HG03025 (cell line): ENCODE data around the gene OS9.

Experiments
- ATAC-seq: cut with Tn5 transposase; IDR thresholded peaks from one replicate; pipeline ENCODE4 v1.9.1; 2021; ENCODE audit warnings: mild to moderate bottlenecking, moderate library complexity; ENCODE audit not compliant: unreplicated experiment, low FRiP score

OS9 gene

DNA sequence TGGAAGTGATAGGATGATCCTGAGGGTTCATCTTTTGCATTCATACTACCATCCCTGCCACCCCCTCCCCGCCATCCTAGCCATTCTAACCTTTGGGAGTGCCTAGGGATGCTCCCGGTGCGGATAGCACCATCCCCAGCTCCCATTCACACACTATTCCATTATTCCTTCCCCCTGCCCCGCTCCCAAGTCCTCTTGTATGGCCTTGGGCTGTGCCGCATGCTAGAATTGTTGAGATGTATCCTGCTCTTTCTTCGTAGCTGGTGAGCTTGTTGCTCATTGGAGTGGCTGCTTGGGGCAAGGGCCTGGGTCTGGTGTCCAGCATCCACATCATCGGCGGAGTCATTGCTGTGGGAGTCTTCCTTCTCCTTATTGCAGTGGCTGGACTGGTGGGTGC lies 51.6 kb downstream of the OS9 start:
- no peak for ATAC-seq

DNA sequence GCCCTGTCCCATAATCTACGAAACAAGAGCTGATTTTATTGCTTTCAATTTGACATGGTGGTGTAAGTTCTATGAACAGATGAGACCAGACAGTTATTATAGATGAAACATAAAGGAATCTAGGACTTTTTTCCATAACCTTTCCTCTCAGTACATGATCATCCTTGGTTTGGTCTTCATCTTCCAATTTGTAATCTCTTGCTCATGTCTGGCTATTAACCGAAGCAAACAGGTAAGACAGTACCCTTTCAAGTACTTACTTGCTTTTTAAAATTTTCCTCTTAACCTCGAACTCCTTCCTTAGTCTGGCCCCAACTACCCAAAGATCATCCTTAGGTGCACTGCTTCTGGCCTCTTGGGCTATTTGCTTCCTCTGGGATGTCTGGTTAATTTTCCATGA lies 52.1 kb downstream of the OS9 start:
- no peak for ATAC-seq

DNA sequence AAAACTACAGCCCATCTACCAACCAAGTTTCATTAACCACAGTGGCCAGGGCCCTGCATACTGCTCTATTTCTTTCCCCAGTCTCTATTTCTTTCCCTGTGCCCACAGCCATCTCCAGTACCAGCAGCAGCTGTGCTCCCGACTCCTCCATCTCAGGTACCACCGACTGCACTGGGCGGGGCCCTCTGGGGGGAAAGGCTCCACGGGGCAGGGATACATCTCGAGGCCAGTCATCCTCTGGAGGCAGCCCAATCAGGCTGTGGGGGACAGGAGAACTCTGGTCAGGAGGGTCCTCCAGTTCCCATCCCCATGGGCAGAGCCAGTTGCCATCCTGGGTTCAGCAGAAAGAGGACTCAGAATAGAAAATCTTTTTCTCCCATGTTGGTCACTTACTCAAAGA lies 55.1 kb downstream of the OS9 start:
- no peak for ATAC-seq

DNA sequence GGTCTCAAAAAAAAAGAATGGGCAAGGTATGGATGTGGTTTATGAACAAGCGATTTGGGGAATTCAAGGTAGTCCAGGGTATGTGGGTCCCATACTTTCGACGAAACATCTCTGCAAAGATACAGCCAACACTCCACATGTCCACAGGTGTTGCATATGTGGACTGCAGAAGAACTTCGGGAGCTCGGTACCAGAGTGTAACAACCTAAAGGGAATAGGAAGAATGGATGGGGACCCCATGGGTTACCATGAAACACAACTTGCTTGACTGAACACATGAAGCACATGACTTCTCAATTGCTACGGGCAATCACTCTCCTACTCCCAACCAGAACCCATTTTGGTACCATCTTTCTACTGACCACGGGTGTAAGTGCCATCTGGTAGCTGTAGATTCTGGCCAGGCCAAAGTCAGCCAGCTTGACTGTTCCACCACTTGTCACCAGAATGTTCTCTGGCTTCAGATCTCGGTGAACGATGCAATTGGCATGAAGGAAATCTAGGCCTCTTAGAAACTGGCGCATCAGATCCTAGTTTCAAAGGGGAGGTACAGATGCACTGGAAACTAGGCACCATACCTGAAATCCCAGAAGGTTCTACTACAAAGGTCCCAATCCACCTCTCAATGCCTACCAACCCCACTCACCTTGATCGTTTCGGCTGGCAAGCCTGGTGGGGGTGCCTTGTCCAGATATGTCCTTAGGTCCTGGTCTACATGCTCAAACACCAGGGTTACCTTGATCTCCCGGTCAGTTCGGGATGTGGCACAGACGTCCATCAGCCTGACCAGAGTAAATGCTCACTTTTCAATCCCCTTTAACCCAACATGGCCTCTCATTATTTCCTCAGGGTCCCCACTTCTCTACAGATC lies 56.9 kb downstream of the OS9 start:
- no peak for ATAC-seq

DNA sequence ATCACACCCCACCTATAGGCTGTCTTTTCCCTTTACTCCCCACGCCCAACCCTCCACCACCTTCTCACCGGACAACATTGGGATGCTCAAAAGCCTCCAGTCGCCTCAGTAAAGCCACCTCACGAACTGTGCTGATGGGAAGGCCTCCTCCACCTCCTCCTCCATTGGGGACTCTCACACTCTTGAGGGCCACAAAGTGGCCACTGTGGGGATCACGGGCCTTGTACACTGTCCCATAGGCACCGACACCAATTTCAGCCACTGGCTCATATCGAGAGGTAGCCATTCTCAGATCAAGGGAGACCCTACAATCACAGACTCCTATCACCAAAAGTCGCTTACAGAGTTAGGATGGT lies 57.5 kb downstream of the OS9 start:
- no peak for ATAC-seq

DNA sequence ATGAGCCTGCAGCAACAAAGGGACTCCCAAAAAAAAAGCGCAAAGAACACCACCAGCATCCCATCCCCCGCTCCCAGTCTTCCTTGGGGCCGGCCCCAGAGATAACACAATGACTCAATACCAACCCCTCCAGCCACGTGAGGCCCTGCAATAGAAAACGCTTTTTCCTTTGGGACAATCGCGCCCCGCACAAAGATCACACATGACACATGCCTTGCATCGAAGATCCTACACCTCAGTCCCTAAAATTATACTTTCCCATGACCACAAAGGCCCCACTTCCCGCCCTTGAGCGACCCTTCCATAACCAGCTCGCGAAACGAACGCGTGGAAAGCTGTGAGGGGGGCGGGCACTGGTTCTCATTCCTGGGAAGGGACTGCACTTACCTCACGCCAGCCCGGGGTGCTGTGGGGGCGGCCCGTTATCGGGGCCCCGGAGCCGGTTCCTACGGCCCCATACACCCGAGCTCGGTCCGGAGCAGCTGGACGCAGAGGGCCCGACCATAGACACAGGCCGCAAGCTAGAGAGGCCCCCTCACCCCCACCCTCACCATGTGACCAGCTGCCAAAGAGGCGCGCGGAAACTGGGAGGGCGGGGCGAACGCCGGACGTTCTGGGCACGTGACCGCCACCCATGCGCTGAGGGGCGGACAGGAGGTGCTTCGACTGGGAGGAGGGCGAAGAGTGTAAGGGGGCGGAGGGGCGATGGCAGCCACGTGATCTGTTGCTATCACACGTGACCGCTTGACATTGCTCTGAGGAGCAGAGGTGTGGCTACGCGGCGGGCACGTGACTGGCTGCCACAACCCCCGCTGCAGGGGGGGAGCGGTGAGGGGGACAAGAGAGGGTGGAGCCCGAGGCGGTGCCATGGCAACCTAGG lies 58.1 kb downstream of the OS9 start, which contains the start of gene CDK4:
Gene CDK4, minus strand, starts transcription at position 523 of the 880 bp plus-strand sequence. CDS start 593 bp downstream, outside the sequence.
- peak; percentile 70 for ATAC-seq

DNA sequence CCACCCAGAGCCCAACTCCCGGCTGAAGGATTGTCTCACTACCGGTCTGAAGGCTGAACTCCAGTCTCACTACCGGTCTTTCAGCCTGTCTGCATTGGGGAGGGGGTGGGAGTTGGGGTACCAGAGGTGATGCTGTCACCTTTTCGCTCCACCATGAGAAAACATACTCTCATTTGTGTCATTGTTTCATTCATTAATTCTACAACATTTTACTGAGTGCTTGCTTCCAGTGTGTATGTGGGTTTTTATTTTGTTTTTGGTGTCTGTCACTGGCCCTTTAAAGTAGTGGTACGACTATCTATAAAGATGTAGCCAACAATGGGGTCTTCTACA lies 58.7 kb downstream of the OS9 start:
- no peak for ATAC-seq

DNA sequence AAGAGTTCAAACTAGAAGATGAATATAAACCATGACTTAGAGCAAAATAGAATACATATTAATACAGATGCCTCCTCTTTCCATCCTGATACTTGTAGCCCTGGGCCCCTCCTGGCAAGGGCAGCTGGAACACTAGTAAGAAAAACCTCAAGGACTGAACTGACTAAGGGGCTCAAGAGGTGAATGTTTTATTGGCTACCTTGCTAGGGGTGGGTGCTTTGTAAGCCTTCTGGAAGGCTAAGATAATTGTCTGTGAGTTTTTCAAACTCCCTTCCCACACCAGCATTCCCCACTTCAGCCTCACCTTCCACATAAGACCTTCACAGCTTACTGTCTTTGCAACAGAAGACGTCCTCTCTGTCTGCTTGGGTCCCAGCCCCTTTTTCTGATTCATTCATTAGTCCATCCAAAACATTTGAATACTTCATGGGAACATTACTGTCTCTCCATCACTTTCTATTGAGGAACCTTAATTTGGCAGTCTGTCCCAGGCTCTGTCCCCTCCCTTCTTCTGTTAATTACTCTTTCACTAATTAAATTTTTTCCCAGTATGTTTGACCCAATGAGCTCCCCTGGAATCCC lies 59.9 kb downstream of the OS9 start:
- no peak for ATAC-seq

DNA sequence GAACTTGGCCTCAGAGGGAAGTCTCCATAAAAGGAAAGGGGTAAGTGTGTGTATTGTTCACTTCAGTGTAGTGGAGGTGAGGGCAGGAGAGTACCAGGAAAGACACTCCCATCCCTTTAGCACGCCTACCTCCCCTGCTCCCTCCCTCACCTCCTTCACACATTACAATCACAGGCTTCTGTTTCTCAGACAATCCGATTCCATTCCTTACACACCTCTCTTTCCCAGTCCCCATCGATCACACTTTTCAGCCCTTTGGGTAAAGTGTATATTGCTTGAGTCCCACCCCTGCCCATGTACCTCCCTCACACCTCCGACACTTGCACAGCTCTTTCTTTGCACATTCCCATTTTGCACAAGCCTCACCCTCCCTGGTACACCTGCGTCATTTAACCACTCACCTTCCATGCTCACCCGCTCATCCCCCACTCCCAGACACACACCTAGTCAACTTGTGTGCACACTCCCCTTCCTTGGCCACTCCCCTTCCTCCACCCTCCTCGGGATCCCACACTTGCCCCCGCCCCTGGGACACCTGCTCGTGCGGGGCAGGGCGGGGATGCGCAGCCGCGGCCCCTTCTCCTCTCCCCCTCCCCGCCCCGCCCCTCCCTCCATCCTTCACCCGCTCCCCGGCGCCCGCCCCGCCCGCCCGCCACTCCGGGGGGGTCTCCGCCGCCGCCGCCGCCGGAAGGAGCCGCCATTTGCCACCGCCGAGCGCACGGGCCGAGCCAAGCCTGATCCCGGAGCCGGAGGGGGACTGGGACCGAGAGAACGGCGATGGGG lies 60.7 kb downstream of the OS9 start, which contains the start of gene MARCHF9:
Gene MARCHF9, plus strand, starts transcription at position 693 of the 783 bp plus-strand sequence. CDS start 426 bp downstream, outside the sequence.
- peak; percentile 34 for ATAC-seq

DNA sequence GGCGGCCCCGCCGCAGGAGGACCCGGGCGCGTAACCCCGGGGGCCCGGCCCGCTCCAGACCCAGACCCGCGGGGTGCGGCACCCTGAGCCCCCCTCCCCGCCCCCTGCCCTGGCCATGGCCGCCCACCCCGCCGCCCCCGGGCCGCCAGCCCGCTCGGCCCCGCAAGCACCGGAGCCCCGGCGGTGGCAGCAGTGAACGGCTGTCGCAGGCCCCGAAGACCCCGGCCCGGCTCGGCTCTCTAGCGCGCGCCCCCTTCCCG lies 61.2 kb downstream of the OS9 start:
- ATAC-seq: no peak

DNA sequence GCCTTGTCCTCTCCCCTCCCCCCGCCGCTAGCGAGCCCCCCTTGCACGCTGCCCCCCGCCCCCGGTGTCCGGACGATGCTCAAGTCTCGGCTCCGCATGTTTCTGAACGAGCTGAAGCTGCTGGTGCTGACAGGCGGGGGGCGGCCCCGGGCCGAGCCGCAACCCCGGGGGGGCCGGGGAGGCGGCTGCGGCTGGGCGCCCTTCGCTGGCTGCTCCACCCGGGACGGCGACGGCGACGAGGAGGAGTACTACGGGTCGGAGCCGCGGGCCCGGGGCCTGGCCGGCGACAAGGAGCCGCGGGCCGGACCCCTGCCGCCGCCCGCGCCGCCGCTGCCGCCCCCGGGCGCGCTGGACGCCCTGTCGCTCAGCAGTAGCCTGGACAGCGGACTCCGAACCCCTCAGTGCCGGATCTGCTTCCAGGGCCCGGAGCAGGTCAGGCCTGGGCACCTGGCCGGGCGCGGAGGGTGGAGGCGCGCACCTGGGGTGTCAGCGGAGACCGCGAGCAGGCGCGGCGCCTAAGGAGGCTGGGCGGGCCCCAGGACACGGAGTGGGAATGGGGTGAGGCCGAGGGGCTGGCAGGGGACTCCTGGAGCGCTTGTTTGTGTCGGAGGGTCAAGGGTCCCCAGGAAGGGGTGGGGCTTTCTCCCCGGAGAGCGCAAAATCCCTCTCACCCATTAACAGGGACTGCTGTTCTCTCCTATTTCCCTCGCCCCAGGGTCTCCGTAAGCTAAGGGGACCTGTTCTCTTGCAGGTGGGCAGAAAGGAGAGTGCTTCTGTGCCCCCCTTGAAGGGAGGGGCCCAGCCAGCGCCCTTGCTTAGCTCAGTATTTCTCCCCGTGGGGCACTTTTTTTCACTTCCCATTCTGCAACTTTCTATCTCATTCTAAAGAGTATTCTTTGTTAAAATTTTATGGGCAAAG lies 61.8 kb downstream of the OS9 start:
- ATAC-seq: no peak

DNA sequence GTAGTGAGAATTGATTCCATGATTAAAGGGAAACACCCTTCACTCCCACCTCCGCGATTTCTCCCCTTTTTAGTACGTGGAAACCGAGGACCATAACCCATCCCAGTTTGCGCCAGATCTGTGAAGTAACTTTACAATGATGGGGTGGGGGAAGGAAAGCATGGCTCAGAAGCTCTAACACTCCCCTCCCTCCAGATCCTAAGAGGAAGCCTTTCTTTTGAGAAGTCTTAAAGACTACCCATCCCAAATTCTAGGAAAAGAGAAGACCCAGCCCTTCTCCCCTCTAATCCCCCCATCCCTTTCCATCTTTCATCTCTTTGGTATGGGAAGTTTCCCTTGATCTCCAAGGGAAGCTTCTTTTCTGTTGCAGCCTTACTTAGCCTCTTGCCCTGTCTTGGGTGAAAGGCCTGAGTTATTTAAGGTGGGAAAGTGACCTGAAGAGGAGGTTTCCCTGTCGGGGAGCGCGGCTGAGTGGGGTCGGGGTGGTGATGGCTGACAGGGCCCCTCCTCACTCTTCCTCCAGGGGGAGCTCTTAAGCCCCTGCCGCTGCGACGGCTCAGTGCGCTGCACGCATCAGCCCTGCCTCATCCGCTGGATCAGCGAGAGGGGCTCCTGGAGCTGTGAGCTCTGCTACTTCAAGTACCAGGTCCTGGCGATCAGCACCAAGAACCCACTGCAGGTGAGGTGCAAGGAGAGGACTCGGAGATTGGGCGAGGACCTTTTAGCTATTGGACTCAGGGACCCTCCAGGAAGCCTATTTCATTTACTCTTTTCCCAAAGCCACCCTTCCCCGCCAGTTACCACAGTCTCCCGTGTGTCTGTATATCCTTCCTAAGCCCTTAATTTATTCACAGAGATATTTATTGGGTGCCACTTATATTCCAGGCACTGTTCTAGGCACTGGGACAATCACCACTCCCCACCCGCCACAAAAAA lies 62.7 kb downstream of the OS9 start:
- no peak for ATAC-seq

DNA sequence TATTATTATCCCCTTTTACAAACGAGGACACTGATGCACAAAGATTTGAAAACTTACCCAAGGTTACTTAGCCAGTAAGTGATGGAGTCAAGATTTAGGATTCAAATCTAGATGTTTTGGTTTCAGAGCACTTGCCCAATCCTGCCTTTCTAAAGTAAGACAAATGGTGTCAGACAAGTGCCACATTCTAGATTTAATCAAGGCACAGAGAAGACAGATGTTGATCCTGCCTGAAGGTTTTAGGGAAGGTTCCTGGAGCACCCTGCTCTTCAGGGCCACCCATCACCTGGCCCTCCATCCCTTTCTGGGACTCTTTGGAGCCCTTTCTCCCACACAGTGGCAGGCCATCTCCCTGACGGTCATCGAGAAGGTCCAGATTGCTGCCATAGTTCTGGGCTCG lies 63.8 kb downstream of the OS9 start:
- ATAC-seq: no peak

DNA sequence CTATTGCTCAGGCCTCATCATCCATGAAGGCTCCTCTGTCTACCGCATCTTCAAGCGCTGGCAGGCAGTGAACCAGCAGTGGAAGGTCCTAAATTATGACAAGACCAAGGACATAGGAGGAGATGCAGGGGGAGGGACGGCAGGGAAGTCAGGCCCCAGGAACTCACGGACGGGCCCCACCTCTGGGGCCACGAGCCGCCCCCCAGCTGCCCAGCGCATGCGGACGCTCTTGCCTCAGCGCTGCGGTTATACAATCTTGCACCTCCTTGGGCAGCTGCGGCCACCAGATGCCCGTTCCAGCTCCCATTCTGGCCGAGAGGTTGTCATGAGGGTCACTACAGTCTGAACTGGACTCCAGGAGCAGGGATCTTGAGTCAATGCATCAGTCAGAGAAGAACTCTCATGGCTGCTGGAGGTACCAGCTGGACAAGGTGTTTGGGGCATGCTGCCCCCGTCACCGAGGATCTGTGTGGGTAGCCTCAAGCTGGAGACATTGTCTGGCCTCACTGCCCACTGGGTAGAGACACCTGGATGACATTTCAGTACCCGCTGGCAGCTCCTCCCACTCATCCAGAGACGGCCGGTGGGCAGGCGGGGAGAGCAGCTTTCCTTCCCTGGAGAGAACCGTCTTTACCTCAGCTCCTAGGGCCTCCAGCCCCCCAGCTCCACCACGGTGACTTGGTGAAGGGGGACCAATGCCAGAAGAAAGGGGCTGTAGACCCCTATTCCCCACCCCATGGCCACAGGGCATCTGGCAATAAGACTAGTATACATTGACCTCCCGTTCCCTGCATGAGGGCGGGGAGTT lies 64.8 kb downstream of the OS9 start:
- ATAC-seq: no peak

DNA sequence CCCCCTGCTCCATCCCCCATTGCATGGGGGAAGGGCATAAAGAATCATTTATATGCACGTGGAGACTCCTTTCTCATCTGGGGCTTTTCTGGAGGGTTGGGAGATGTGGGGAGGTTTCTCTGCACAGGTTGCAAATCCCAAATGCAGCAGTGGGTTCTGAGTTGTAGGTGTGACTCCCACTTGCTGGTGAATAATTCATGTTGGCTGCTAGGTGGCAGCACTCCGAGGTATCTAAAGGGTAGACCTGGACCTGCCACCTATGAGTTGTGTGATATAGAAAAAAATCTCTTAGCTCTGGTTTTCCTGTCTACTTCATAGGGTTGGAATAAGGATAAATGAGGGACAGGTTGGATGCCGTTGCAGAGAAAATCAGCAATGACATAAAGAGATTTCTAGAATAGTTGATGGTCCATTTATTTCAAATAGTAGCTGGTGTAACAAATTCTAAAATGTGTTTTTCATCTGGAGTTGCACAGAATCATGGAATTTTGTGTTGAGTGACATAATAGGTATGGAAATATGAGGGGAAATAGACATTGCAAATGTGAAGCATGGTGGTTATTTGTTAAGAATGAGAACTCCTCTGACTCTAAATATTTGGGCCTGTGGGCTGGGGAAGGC lies 65.5 kb downstream of the OS9 start:
- no peak for ATAC-seq

DNA sequence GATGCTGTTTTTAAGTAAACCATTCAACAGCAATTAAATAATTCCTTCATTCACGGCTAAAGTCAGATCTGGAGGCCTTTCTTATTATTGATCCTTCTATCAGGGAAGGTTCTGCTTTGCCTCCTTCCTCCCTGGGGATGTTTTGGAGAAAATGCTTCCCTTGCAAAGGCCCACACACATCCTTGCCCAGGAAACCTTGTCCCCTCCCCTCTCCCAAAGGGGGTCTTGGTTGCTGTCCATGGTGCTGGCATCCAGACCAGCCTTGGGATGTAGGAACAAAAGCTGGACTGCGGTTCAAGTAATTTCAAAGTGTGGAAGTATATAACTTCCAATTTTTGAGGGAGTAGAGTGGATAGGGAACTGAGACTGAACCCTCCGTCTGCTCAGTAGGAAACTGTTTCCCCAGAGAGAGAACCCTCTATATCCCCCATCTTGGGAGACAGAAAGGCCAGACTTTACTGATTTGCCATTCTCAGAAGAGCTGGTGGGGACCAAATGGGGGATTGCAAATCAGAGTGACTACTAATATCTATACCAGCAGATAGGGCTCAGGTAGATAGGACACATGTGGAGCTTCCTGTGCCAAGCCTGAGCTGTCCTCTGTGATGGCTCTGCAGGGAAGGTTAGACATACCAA lies 66.5 kb downstream of the OS9 start:
- no peak for ATAC-seq
